ENCODE measurements around the gene FARP1.
"Not testable (repeated sequence)": the region's sequence is repeated elsewhere in the genome, so short reads cannot be mapped to it uniquely, and the experiment has no call there.

FARP1 gene

DNA sequence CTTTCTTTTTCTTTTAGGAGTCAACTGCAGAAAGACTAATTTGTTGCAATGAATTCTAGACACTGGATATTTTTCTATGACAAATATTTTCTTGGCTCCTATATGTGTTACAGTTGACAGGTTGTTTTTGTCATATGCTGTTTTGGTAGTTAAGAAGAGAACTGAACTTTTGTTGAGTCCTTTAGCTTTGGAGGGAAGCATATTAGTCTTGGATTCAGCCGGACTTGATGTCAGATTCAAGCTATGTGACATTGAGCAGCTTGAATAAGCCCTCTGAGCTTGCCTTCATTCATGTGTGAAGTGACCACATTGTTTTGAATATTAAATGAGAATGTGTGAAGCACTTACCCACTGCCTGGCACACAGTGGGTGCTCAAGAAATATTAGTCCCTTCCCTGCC is 216.0 kb downstream of the FARP1 start:
- Histone ChIP-seq H3K27me3 (ENCODE audit: control insufficient read depth, insufficient read depth, low read length) (no peaks in the 10 kb centered on the region), H3K9ac (ENCODE audit: low read length) (no peak overlapping the region), H3K27ac (ENCODE audit: low read length) (no peak overlapping the region), H3K4me3 (ENCODE audit: low read length) (no peak overlapping the region), H3K36me3 (ENCODE audit: control insufficient read depth, low read depth, low read length) (no peaks in the 10 kb centered on the region), H3K9me3 (ENCODE audit: control insufficient read depth, low read depth, low read length) (no peaks in the 10 kb centered on the region), H3K4me1 (ENCODE audit: control insufficient read depth, low read depth, low read length) (peaks cover 6% of the 10 kb centered on the region)

DNA sequence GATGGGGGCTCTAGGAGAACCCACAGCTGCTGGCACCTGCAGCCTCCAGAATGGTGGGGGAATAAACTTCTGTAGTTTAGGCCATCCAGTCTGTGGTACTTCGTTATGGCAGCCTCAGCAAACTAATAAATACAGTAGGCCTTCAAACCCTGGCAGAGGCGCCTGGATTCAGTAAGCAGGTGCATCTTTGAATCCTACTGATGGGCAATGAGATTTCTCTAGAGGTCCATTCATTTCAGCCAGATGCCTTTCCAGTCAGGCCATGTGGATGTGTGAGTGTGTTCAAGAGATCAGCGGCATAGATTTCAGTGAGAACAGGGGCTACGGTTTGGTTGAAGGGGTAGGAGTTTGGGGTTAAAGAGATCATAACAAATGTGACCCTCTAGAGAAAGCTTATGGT is 217.7 kb downstream of the FARP1 start:
- Histone ChIP-seq H3K27me3 (ENCODE audit: control insufficient read depth, insufficient read depth, low read length) (no peaks in the 10 kb centered on the region), H3K4me3 (ENCODE audit: low read length) (no peak overlapping the region), H3K36me3 (ENCODE audit: control insufficient read depth, low read depth, low read length) (no peaks in the 10 kb centered on the region), H3K9me3 (ENCODE audit: control insufficient read depth, low read depth, low read length) (no peaks in the 10 kb centered on the region), H3K4me1 (ENCODE audit: control insufficient read depth, low read depth, low read length) (peaks cover 6% of the 10 kb centered on the region), H3K27ac (ENCODE audit: low read length) (no peak overlapping the region), H3K9ac (ENCODE audit: low read length) (no peak overlapping the region)

DNA sequence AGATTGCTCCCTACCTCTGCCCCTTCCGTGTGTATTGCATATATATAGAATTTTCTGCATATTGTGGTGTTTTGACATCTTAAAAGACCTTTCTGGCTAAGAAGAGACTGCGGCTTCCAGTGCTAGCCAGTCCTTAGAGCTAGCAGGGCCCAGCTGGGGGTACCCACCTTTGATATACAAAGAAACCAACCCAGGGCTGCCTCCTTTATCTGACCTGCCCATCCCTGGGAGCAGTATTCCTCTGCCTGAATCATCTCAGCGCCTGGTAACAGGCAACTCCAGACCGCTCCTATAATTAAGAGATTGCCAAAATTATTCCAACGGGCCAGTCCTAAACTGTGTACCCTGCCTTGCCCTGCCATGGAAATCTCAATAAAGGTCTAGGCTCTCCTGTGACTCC is 220.4 kb downstream of the FARP1 start:
- Histone ChIP-seq H3K27ac (ENCODE audit: low read length) (no peak overlapping the region), H3K9ac (ENCODE audit: low read length) (no peak overlapping the region), H3K4me1 (ENCODE audit: control insufficient read depth, low read depth, low read length) (peaks cover 6% of the 10 kb centered on the region), H3K36me3 (ENCODE audit: control insufficient read depth, low read depth, low read length) (no peaks in the 10 kb centered on the region), H3K9me3 (ENCODE audit: control insufficient read depth, low read depth, low read length) (no peaks in the 10 kb centered on the region), H3K27me3 (ENCODE audit: control insufficient read depth, insufficient read depth, low read length) (no peaks in the 10 kb centered on the region), H3K4me3 (ENCODE audit: low read length) (no peak overlapping the region)

DNA sequence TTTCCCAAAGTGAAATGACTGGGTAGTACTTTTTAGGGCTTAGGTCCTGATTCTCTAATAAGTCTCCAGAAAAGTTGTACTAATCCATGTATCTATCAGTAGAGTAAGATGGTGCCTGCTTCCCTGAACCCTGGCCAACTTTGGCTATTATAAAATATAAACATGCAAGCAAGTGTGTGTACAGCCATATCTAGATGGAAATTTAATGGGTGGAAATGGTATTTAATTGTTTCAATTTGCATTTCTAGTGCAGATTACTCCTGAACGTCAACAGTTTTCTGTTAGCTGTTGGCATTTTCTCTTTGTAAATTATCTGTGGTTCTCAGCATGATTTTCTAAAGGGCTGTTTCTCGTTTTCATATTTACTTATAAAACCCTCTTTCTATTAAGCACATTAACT is 221.3 kb downstream of the FARP1 start:
- Histone ChIP-seq H3K9ac (ENCODE audit: low read length) (no peak overlapping the region), H3K4me1 (ENCODE audit: control insufficient read depth, low read depth, low read length) (peaks cover 6% of the 10 kb centered on the region), H3K36me3 (ENCODE audit: control insufficient read depth, low read depth, low read length) (no peaks in the 10 kb centered on the region), H3K27ac (ENCODE audit: low read length) (no peak overlapping the region), H3K4me3 (ENCODE audit: low read length) (no peak overlapping the region), H3K27me3 (ENCODE audit: control insufficient read depth, insufficient read depth, low read length) (no peaks in the 10 kb centered on the region), H3K9me3 (ENCODE audit: control insufficient read depth, low read depth, low read length) (no peaks in the 10 kb centered on the region)

DNA sequence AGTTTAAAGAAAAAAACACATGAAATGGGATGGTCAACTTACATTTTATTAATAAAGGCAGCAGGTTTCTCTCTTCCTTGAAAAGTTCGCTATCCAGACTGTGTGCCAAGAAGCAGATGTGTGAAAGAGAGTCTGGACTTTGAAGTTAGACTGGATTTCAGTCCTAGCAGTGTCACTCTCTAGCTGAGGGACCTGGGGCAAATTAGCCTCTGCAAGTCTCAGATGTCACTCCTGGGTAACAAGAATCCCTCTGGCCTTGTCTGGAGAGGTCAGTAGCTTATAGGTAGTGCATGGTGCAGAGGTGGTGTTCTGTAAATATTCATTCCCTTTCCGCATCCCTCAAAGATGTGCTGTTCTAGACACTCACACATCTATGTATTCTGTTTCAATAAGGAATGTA is 221.8 kb downstream of the FARP1 start:
- no peak overlapping the region for H3K4me3 ChIP-seq (ENCODE audit: low read length)
- H3K27me3 ChIP-seq (ENCODE audit: control insufficient read depth, insufficient read depth, low read length) = no peaks in the 10 kb centered on the region
- H3K27ac ChIP-seq (ENCODE audit: low read length) = no peak overlapping the region
- no peaks in the 10 kb centered on the region for H3K9me3 ChIP-seq (ENCODE audit: control insufficient read depth, low read depth, low read length)
- H3K36me3 ChIP-seq (ENCODE audit: control insufficient read depth, low read depth, low read length) = no peaks in the 10 kb centered on the region
- H3K9ac ChIP-seq (ENCODE audit: low read length) = no peak overlapping the region
- peaks cover 6% of the 10 kb centered on the region for H3K4me1 ChIP-seq (ENCODE audit: control insufficient read depth, low read depth, low read length)

DNA sequence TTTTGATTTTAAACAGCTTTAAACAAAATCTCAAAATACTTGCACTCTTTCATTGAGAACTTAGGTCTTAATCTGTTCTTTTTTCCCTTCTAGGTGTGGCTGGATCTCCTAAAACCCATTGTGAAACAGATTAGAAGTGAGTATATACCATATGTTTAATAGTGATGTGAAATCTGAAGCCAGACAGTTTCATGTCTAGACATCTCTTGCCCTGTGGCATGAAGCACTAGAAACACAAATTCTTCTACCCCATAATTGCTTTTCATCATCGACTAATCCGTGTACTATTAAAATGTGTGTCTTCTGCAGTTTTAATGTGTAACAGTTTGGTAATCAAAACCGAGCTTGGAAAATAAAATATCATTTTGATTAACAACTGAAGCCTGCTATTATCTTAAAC is 222.4 kb downstream of the FARP1 start:
- Histone ChIP-seq H3K36me3 (ENCODE audit: control insufficient read depth, low read depth, low read length) (no peaks in the 10 kb centered on the region), H3K27ac (ENCODE audit: low read length) (no peak overlapping the region), H3K9ac (ENCODE audit: low read length) (no peak overlapping the region), H3K4me3 (ENCODE audit: low read length) (no peak overlapping the region), H3K4me1 (ENCODE audit: control insufficient read depth, low read depth, low read length) (peaks cover 6% of the 10 kb centered on the region), H3K9me3 (ENCODE audit: control insufficient read depth, low read depth, low read length) (no peaks in the 10 kb centered on the region), H3K27me3 (ENCODE audit: control insufficient read depth, insufficient read depth, low read length) (no peaks in the 10 kb centered on the region)

DNA sequence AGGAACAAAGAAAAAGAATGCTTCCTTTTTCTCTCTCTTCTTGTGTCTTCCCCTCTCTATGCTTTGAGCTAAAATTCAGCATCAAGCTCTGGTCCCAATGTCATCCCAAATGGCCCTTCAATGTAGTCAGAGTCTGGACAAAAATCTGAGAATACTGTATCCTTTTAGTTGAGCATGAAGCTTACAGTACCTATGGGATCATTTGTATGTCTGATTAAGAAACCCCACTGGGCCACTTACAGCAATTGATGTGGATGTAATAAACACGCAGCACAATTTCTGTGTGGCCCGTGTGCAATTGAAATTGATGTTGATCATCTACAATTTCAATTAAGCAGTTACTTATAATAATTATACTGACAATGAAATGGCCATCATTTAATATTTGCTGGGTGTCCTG is 223.1 kb downstream of the FARP1 start:
- Histone ChIP-seq H3K4me3 (ENCODE audit: low read length) (no peak overlapping the region), H3K9ac (ENCODE audit: low read length) (no peak overlapping the region), H3K4me1 (ENCODE audit: control insufficient read depth, low read depth, low read length) (peaks cover 10% of the 10 kb centered on the region), H3K9me3 (ENCODE audit: control insufficient read depth, low read depth, low read length) (no peaks in the 10 kb centered on the region), H3K36me3 (ENCODE audit: control insufficient read depth, low read depth, low read length) (no peaks in the 10 kb centered on the region), H3K27ac (ENCODE audit: low read length) (no peak overlapping the region), H3K27me3 (ENCODE audit: control insufficient read depth, insufficient read depth, low read length) (no peaks in the 10 kb centered on the region)

DNA sequence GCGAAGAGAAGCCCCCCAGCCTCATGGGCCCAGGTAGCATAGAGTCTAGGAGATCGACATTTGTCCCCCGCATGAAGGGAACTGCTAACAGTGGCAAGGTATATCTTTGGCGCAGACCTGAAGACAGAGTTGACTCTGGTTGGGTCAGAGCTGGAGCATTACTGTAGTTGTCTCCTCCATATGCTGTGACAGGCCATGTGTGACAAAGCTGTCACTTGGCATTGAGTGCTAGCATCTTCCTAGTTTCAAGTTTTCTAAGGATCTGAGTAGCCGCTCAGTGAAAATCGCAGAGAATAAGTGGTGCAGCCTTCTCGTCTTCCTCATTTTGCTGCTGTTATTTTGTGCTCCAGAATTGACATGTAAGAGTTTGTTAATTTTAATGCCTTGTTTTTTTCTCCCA is 223.5 kb downstream of the FARP1 start:
- Histone ChIP-seq H3K27ac (ENCODE audit: low read length) (no peak overlapping the region), H3K9ac (ENCODE audit: low read length) (no peak overlapping the region), H3K36me3 (ENCODE audit: control insufficient read depth, low read depth, low read length) (no peaks in the 10 kb centered on the region), H3K4me3 (ENCODE audit: low read length) (no peak overlapping the region), H3K4me1 (ENCODE audit: control insufficient read depth, low read depth, low read length) (peaks cover 12% of the 10 kb centered on the region), H3K9me3 (ENCODE audit: control insufficient read depth, low read depth, low read length) (no peaks in the 10 kb centered on the region), H3K27me3 (ENCODE audit: control insufficient read depth, insufficient read depth, low read length) (no peaks in the 10 kb centered on the region)

DNA sequence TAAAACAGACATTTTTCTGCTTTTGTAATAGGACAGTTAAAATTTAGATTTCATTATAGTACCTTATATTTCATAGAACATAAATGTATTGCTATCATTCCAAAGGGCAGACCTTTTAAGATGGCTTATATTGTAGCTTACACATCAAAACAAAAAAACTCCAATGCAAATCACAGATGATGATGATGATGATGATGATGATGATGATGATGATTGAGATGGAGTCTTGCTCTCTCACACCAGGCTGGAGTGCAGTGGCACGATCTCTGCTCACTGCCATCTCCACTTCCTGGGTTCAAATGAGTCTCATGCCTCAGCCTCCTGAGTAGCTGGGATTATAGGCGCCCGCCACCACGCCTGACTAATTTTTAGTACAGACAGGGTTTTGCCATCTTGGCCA is 224.1 kb downstream of the FARP1 start:
- Histone ChIP-seq H3K27ac (ENCODE audit: low read length) (no peak overlapping the region), H3K4me3 (ENCODE audit: low read length) (no peak overlapping the region), H3K9ac (ENCODE audit: low read length) (no peak overlapping the region), H3K36me3 (ENCODE audit: control insufficient read depth, low read depth, low read length) (no peaks in the 10 kb centered on the region), H3K9me3 (ENCODE audit: control insufficient read depth, low read depth, low read length) (no peaks in the 10 kb centered on the region), H3K27me3 (ENCODE audit: control insufficient read depth, insufficient read depth, low read length) (no peaks in the 10 kb centered on the region), H3K4me1 (ENCODE audit: control insufficient read depth, low read depth, low read length) (peaks cover 16% of the 10 kb centered on the region)

DNA sequence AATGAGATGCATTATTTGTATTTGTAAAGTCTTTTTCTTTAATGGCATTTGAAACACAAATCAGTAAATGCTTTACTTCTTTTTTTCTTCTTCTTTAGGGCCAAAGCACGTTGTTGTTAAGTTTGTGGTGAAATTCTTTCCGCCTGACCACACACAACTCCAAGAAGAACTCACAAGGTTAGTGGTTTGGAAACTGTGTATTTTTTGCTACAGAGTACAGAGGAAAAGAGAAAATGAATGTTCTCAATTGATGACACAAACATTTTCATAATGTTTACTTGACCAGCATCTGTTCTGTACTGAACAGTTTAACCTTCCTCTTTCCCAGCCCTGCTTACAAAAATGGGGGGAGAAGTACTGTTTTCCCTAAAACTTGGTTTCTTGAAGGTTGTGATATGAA is 225.1 kb downstream of the FARP1 start:
- Histone ChIP-seq H3K36me3 (ENCODE audit: control insufficient read depth, low read depth, low read length) (no peaks in the 10 kb centered on the region), H3K4me1 (ENCODE audit: control insufficient read depth, low read depth, low read length) (peaks cover 19% of the 10 kb centered on the region), H3K27me3 (ENCODE audit: control insufficient read depth, insufficient read depth, low read length) (no peaks in the 10 kb centered on the region), H3K27ac (ENCODE audit: low read length) (no peak overlapping the region), H3K9ac (ENCODE audit: low read length) (no peak overlapping the region), H3K9me3 (ENCODE audit: control insufficient read depth, low read depth, low read length) (no peaks in the 10 kb centered on the region), H3K4me3 (ENCODE audit: low read length) (no peak overlapping the region)

DNA sequence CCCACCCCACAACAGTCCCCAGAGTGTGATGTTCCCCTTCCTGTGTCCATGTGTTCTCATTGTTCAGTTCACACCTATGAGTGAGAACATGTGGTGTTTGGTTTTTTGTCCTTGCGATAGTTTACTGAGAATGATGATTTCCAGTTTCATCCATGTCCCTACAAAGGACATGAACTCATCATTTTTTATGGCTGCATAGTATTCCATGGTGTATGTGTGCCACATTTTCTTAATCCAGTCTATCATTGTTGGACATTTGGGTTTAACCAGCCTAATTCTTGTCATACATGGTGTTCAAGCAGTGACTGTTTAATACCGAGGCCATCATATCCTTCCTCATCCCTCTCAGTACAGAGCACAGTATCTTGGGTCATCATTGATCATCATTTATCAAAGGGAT is 226.6 kb downstream of the FARP1 start:
- H3K9me3 ChIP-seq (ENCODE audit: control insufficient read depth, low read depth, low read length); H3K27ac ChIP-seq (ENCODE audit: low read length); H3K36me3 ChIP-seq (ENCODE audit: control insufficient read depth, low read depth, low read length); H3K27me3 ChIP-seq (ENCODE audit: control insufficient read depth, insufficient read depth, low read length); H3K9ac ChIP-seq (ENCODE audit: low read length); H3K4me3 ChIP-seq (ENCODE audit: low read length): not testable (repeated sequence)
- peaks cover 16% of the 10 kb centered on the region for H3K4me1 ChIP-seq (ENCODE audit: control insufficient read depth, low read depth, low read length)

DNA sequence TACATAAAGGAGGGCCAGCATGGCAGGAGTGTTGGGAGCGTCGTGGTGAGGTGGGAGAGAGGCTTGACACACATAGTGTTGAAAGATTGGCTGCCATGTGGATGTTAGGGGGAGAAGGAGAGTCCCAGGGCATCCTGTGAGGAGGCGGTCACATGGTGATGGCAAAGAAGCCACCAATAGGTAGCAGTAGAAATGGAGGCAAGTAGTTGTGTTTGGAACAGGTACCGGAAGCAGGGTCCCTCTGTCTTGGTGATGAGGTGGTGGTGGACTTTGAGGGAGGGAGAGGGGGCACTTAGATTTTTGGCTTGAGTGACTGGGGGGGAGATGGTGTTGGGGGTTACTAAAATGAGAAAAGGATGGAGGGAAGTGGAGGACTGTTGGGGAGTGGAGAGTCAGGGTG is 227.4 kb downstream of the FARP1 start:
- H3K27ac ChIP-seq (ENCODE audit: low read length) = no peak overlapping the region
- H3K36me3 ChIP-seq (ENCODE audit: control insufficient read depth, low read depth, low read length) = no peaks in the 10 kb centered on the region
- H3K9me3 ChIP-seq (ENCODE audit: control insufficient read depth, low read depth, low read length) = peaks cover 5% of the 10 kb centered on the region
- H3K9ac ChIP-seq (ENCODE audit: low read length) = no peak overlapping the region
- peaks cover 16% of the 10 kb centered on the region for H3K4me1 ChIP-seq (ENCODE audit: control insufficient read depth, low read depth, low read length)
- H3K27me3 ChIP-seq (ENCODE audit: control insufficient read depth, insufficient read depth, low read length) = no peaks in the 10 kb centered on the region
- H3K4me3 ChIP-seq (ENCODE audit: low read length) = no peak overlapping the region
